ENCODE data around the gene CYP4F22.

CYP4F22 gene

GRCh38 chr19:15508035-15508710, at the start of gene CYP4F22:
CYP4F22 (plus strand) TSS chr19:15508525; CDS start chr19:15525337, 16,812 bp downstream.
- no peak within 1 kb of the TSS for H3K4me3 ChIP-seq (ENCODE audit: low read depth, low read length)

GRCh38 chr19:15461694-15462093, 46.6 kb upstream of the CYP4F22 start:
- TF ChIP-seq CTCF (IDR thresholded peaks at IDR 0.05; ENCODE audit: borderline replicate concordance, insufficient read depth, low read depth, low read length), result no peak
- H3K4me3 ChIP-seq (ENCODE audit: low read depth, low read length), result no peak overlapping the region

More at GRCh38 chr19:15508035-15508710, at the start of gene CYP4F22:
- TF ChIP-seq CTCF (IDR thresholded peaks at IDR 0.05; ENCODE audit: borderline replicate concordance, insufficient read depth, low read depth, low read length), result no peak

GRCh38 chr19:15463861-15464371, 44.4 kb upstream of the CYP4F22 start:
- peak; percentile 24; the same call in 1 of the 2 replicates for TF ChIP-seq CTCF (IDR thresholded peaks at IDR 0.05; ENCODE audit: borderline replicate concordance, insufficient read depth, low read depth, low read length)
- H3K4me3 ChIP-seq (ENCODE audit: low read depth, low read length), result peak overlapping the region; percentile 93

DNA sequence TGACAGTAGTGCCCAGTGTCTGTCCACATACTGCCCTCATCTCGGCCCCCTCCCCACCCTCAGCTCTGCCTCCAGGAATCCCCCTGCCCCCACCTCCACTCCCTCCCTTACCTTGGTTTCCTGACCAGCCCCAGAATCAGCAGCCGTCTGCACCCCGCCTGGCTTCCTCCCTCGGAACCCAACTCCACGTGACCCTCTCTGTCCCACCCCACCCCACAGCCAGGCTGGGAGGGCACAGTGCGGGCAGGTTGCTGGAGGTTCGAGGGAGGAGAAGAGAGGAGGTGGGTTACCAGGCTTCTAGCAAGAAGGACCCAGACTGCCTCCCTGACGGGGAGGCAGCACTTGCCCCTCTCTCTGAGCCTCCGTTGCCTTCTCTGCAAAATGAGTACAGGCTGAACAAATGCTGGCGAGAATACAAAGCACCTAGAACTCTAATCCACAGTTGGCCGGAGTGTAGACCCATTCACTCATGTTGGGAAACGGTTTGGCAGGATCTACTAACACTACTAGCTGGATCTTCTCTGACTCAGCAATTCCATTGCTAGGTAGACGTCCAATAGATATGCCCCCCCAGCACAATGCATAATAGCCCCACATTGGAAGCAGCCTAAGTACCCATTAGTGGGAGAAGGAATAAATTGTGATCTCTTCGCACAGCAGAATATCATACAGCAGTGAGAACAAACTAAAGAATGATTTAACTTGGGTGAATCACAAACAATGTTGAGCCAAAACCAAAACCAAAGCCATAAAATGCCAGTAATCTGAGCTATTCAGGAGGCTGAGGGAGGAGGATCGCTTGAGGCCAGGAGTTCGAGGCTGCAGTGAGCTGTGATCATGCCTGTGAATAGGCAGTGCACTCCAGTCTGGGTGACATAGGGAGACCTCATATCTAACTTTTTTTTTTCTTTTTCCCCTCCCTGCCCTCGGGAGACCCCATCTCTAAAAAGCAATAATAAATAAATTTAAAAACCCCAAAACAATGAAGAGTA, 43.6 kb upstream of the CYP4F22 start, which contains the start of gene RASAL3:
RASAL3 (minus strand) TSS at position 151 of the 992 bp plus-strand sequence. CDS start 186 bp downstream, outside the sequence.
- peak within 1 kb of the TSS; percentile 93 for H3K4me3 ChIP-seq (ENCODE audit: low read depth, low read length)
- no peak for TF ChIP-seq CTCF (IDR thresholded peaks at IDR 0.05; ENCODE audit: borderline replicate concordance, insufficient read depth, low read depth, low read length)

GRCh38 chr19:15466851-15467733, 41.2 kb upstream of the CYP4F22 start:
- TF ChIP-seq CTCF (IDR thresholded peaks at IDR 0.05; ENCODE audit: borderline replicate concordance, insufficient read depth, low read depth, low read length), result no peak
- no peak overlapping the region for H3K4me3 ChIP-seq (ENCODE audit: low read depth, low read length)

DNA sequence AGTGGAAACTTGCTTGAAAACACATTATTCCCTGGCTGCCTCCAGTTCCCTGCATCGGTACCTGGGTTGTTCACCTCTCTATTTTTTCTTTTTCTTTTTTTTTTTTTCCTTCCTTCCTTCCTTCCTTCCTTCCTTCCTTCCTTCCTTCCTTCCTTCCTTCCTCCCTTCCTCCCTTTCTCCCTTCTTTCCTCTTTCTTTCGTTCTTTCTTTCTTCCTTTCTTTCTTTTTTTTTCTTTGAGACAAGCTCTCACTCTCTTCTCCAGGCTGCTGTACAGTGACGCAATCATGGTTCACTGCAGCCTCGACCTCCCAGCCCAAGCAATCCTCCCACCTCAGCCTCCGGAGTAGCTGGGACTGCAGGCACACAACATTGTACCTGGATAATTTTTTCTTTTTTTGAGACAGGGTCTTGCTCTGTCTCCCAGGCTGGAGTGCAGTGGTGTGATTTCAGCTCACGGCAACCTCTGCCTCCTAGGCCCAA, 40.6 kb upstream of the CYP4F22 start:
- TF ChIP-seq CTCF (IDR thresholded peaks at IDR 0.05; ENCODE audit: borderline replicate concordance, insufficient read depth, low read depth, low read length), result no peak
- no peak overlapping the region for H3K4me3 ChIP-seq (ENCODE audit: low read depth, low read length)

Measured in GM12875 (cell line).